ENCODE data around the gene NT5C2. TPM values are rescaled to one million over a fixed set of nuclear protein-coding genes. Genes with fewer than 3 reads are reported as not detected.

Gene NT5C2
- polyA plus RNA-seq, 1 of the 3 experiments (the other 2 are of a cell fraction), result 29.6 TPM

GRCh38 chr10:103080891-103081581 is 112.0 kb downstream of the NT5C2 start:
- Histone ChIP-seq H3K27me3 (ENCODE audit: insufficient read depth) (no peaks in the 10 kb centered on the region), H2AFZ (ENCODE audit: low read depth) (no peak overlapping the region), H3K4me1 (ENCODE audit: control insufficient read depth in 1 of 2, insufficient read depth in 2 of 2, low read depth in 1 of 2, low read length in 1 of 2) (no peaks in the 10 kb centered on the region), H3F3A (replicated peaks; ENCODE audit: insufficient read depth) (no peaks in the 10 kb centered on the region), H3K9ac (no peak overlapping the region), H3K4me2 (no peak overlapping the region), H3K27ac (ENCODE audit: low read depth in 2 of 2, low read length in 1 of 2) (no peak overlapping the region), H3K36me3 (replicated peaks in 1 of 2; ENCODE audit: control insufficient read depth in 1 of 2, insufficient read depth in 2 of 2, low read length in 1 of 2) (peaks cover 16 to 49% of the 10 kb centered on the region in 2 experiments), H3K9me3 (no peaks in the 10 kb centered on the region), H3K9me2 (no peaks in the 10 kb centered on the region), H3K4me3 (ENCODE audit: low read depth in 2 of 2, low read length in 1 of 2) (no peak overlapping the region), H3K79me2 (ENCODE audit: insufficient read depth) (no peaks in the 10 kb centered on the region), H4K20me1 (ENCODE audit: insufficient read depth) (no peaks in the 10 kb centered on the region)
- DNase-seq, result no peak
- WGBS (ENCODE audit: low lambda C conversion rate), result 100% methylated on average over 1 of the region's 4 CpGs
- ChIA-PET POLR2A (no interaction called here), CTCF (interaction anchor here (0.8 to 1.6 kb wide), 3 partner anchors 12 to 164 kb away, joined by 3 to 7 read pairs (median 4); no protein-coding TSS in a partner anchor)
- no peak for TF ChIP-seq TCF12 (IDR thresholded peaks at IDR 0.05)
- no peak for TF ChIP-seq RFX5 (IDR thresholded peaks at IDR 0.05; ENCODE audit: low read length)
- no peak for TF ChIP-seq MAX (IDR thresholded peaks at IDR 0.05; ENCODE audit: low read depth)
- TF ChIP-seq CHD2 (IDR thresholded peaks at IDR 0.05; ENCODE audit: low read length, partially characterized antibody), result no peak
- no peak for TF ChIP-seq POLR2AphosphoS5 (IDR thresholded peaks at IDR 0.05; ENCODE audit: low read depth, low read length)
- TF ChIP-seq FOSL2 (IDR thresholded peaks at IDR 0.05; ENCODE audit: borderline replicate concordance, low read depth), result no peak
- no peak for TF ChIP-seq RCOR1 (IDR thresholded peaks at IDR 0.05; ENCODE audit: low read length)
- no peak for TF ChIP-seq EZH2phosphoT487 (IDR thresholded peaks at IDR 0.05; ENCODE audit: borderline replicate concordance, low read depth)
- TF ChIP-seq SMC3 (IDR thresholded peaks at IDR 0.05; ENCODE audit: low read depth, low read length), result no peak
- no peak for TF ChIP-seq ELF1 (IDR thresholded peaks at IDR 0.05)
- no peak for TF ChIP-seq IRF3 (IDR thresholded peaks at IDR 0.05; ENCODE audit: low read depth, low read length)
- TF ChIP-seq NRF1 (IDR thresholded peaks at IDR 0.05; ENCODE audit: low read depth, low read length), result no peak

- Histone ChIP-seq H3K9me3 (no peaks in the 10 kb centered on the region), H3K4me2 (no peak overlapping the region), H3K79me2 (ENCODE audit: insufficient read depth) (no peaks in the 10 kb centered on the region), H3K9me2 (no peaks in the 10 kb centered on the region), H3K27ac (ENCODE audit: low read depth in 2 of 2, low read length in 1 of 2) (no peak overlapping the region), H4K20me1 (ENCODE audit: insufficient read depth) (no peaks in the 10 kb centered on the region), H2AFZ (ENCODE audit: low read depth) (no peak overlapping the region), H3K36me3 (replicated peaks in 1 of 2; ENCODE audit: control insufficient read depth in 1 of 2, insufficient read depth in 2 of 2, low read length in 1 of 2) (peaks cover 5 to 39% of the 10 kb centered on the region in 2 experiments), H3K9ac (no peak overlapping the region), H3K27me3 (ENCODE audit: insufficient read depth) (no peaks in the 10 kb centered on the region), H3F3A (replicated peaks; ENCODE audit: insufficient read depth) (no peaks in the 10 kb centered on the region), H3K4me1 (ENCODE audit: control insufficient read depth in 1 of 2, insufficient read depth in 2 of 2, low read depth in 1 of 2, low read length in 1 of 2) (no peaks in the 10 kb centered on the region), H3K4me3 (ENCODE audit: low read depth in 2 of 2, low read length in 1 of 2) (no peak overlapping the region)
- DNase-seq, result no peak
- WGBS (ENCODE audit: low lambda C conversion rate), result 94% methylated on average over 11 of the region's 11 CpGs
- no peak for TF ChIP-seq RXRA (IDR thresholded peaks at IDR 0.05; ENCODE audit: borderline replicate concordance, low read depth)
- TF ChIP-seq NFIC (IDR thresholded peaks at IDR 0.05; ENCODE audit: borderline replicate concordance), result no peak
- CTCF ChIA-PET, result interaction anchor here (0.8 to 20.8 kb wide), 4 partner anchors 10 to 253 kb away, joined by 3 to 264 read pairs (median 8); partner anchors contain the start of gene CNNM2
- POLR2A ChIA-PET, result no interaction called here
Observed at GRCh38 chr10:103079946-103080345, 113.1 kb downstream of the NT5C2 start.

Data from SK-N-SH (cell line).